SK-N-MC (cell line): Measurements from ENCODE around the gene HDLBP.

ENCODE experiments used
- EZH2 ChIP-seq: fragments of 200-600 bp; sonication (generic); IDR thresholded peaks from one replicate; pipeline ENCODE4 v1.6.1; 2017; ENCODE audit warnings: antibody characterized with exemption
- FOXP2 ChIP-seq: optimal IDR thresholded peaks from 2 replicates; pipeline ENCODE3; 2011; ENCODE audit warnings: mild to moderate bottlenecking, moderate library complexity; ENCODE audit not compliant: insufficient read depth; ENCODE audit errors: extremely low read length, control extremely low read depth
- POLR2AphosphoS5 ChIP-seq: IDR thresholded peaks from 2 replicates; pipeline ENCODE4 v1.6.1; 2012; ENCODE audit warnings: mild to moderate bottlenecking, low read depth, low read length, borderline replicate concordance

GRCh38 chr2:241184901-241185300 lies 130.6 kb downstream of the HDLBP start:
- TF ChIP-seq EZH2: no peak
- no peak for TF ChIP-seq POLR2AphosphoS5
- TF ChIP-seq FOXP2: no peak
